ENCODE results near the gene VPS72.

The VPS72 gene

DNA sequence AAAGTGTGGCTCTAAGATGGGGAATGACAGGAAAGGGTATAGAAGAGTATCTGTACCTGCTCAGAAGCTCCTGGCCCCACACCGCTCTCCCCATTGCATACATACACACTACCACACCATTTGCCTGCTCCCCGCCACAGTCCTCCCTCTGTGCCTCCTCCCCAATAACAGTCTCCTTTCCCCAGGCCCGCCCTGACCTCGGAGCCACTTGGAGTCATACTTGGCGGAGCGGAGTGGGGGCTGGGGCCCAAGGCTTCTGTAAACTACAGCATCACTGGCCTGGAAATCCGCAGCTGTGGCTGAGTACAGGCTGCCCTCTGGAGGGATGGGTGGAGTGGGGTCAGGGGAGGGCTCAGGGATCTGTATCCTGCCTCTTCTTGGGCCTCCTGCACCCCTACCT lies 52.2 kb downstream of the VPS72 start:
- TF ChIP-seq, protein P1, sequence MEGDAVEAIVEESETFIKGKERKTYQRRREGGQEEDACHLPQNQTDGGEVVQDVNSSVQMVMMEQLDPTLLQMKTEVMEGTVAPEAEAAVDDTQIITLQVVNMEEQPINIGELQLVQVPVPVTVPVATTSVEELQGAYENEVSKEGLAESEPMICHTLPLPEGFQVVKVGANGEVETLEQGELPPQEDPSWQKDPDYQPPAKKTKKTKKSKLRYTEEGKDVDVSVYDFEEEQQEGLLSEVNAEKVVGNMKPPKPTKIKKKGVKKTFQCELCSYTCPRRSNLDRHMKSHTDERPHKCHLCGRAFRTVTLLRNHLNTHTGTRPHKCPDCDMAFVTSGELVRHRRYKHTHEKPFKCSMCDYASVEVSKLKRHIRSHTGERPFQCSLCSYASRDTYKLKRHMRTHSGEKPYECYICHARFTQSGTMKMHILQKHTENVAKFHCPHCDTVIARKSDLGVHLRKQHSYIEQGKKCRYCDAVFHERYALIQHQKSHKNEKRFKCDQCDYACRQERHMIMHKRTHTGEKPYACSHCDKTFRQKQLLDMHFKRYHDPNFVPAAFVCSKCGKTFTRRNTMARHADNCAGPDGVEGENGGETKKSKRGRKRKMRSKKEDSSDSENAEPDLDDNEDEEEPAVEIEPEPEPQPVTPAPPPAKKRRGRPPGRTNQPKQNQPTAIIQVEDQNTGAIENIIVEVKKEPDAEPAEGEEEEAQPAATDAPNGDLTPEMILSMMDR (IDR thresholded peaks at IDR 0.05; ENCODE audit: insufficient read depth, low read length, missing control alignments): no peak
- H3K4me3 ChIP-seq (ENCODE audit: low read depth, low read length): no peak overlapping the region
- CTCF ChIA-PET: no interaction called here

DNA sequence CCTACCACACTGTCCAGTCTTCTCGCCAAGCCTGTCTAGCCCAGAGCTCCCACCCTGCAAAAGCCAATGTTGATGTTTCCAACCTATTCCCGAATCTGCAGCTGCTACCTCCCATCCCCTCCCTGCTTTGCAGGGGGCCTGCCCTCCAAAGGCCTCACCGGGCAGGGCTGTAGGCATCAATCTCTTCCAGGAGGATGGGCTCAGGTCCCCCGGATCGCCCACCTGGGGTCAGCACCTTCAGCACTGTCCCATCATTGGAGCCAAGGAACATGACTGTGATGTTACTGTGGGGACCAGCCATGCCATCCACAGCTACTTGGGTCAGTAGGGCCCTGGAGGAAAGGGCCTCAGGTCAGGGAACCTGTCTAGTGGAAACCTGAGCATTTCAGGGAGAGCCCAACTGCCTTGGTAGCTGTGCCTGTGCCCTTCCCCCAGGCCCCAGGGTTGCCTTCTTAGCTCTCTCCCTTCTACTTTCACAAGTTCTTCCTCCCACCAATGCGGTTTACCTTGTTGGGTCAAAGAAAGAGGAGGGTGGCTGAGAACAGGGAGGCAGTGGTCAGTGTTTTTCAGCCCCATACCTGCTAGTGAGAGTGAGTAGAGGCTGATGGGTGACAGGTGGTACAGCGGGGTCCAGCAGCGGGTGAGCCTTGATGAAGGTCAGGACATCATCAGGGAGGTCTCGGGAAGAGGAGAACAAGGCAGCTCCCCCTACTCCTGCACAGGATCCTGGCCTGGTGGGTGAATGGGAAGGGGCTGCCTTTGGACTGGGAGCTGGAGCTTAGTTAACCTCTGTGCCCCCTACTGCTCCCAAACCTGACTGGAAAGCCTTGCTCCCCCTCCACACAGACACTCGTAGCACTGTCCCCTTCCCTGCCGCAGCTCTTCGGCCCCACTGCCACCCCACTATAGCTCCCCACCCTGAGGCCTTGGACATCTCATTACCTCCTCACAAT lies 54.3 kb downstream of the VPS72 start:
- POLR2A ChIA-PET: no interaction called here
- DNase-seq (ENCODE audit: low read depth, low spot score): no peak
- TF ChIP-seq, protein P1 (IDR thresholded peaks at IDR 0.05; ENCODE audit: insufficient read depth, low read length, missing control alignments): no peak
- H3K4me3 ChIP-seq (ENCODE audit: low read depth, low read length): no peak overlapping the region
- CTCF ChIA-PET: interaction anchor here (2.2 to 2.7 kb wide), 2 partner anchors 20 to 36 kb away, joined by 12 to 13 read pairs; partner anchors contain the start of gene TNFAIP8L2

More for the DNA sequence above, 52.2 kb downstream of the VPS72 start:
- DNase-seq (ENCODE audit: low read depth, low spot score): no peak
- POLR2A ChIA-PET: no interaction called here

DNA sequence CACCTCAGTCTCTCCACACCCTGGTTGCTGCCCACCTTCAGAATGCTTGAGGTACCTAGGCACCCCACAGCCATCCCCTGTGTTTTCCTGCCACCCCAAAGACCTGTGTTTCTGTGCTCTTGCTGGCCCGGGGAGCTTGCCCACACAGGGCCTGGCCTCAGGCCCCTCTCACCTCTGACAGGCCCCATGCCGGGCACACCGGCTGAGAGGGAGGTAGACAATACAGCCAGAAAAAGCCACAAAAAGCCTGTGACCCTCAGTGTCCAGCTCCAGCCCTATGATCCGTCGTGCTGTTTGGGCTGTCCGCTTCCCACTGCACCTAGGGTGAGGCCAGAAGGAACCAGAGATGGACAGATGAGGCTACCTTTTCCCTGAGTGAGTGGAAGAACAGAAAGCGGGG lies 55.0 kb downstream of the VPS72 start:
- TF ChIP-seq, protein P1 (IDR thresholded peaks at IDR 0.05; ENCODE audit: insufficient read depth, low read length, missing control alignments): no peak
- no peak overlapping the region for H3K4me3 ChIP-seq (ENCODE audit: low read depth, low read length)
- CTCF ChIA-PET: interaction anchor here (1.3 to 2.7 kb wide), 3 partner anchors 8 to 35 kb away, joined by 4 to 13 read pairs (median 12); partner anchors contain the start of gene TNFAIP8L2
- no peak for DNase-seq (ENCODE audit: low read depth, low spot score)
- POLR2A ChIA-PET: no interaction called here

DNA sequence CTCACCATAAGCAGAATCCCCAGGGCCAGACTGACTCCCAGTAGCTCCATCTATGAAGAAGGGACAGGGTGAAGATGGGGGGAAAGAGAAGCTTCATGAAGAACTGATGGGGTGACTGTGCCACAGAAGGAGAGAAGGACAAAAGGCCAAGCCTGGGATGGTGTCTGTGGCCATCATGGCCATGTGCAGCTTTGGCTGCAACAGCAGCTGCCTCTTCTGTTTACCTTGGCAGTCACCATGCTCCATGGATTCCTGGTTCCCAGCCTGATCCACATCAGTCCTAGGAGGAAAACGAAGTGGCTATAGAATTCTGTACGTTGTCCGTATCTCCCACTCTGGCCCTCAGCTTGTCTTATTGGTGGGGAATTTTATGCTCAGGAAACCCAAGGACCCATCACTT lies 55.6 kb downstream of the VPS72 start:
- no peak for DNase-seq (ENCODE audit: low read depth, low spot score)
- H3K4me3 ChIP-seq (ENCODE audit: low read depth, low read length): no peak overlapping the region
- ChIA-PET CTCF (interaction anchor here (0.8 to 2.7 kb wide), 5 partner anchors 9 to 36 kb away, joined by 3 to 13 read pairs (median 4); partner anchors contain the start of genes SEMA6C and TNFAIP8L2), POLR2A (no interaction called here)
- TF ChIP-seq, protein P1 (IDR thresholded peaks at IDR 0.05; ENCODE audit: insufficient read depth, low read length, missing control alignments): no peak

DNA sequence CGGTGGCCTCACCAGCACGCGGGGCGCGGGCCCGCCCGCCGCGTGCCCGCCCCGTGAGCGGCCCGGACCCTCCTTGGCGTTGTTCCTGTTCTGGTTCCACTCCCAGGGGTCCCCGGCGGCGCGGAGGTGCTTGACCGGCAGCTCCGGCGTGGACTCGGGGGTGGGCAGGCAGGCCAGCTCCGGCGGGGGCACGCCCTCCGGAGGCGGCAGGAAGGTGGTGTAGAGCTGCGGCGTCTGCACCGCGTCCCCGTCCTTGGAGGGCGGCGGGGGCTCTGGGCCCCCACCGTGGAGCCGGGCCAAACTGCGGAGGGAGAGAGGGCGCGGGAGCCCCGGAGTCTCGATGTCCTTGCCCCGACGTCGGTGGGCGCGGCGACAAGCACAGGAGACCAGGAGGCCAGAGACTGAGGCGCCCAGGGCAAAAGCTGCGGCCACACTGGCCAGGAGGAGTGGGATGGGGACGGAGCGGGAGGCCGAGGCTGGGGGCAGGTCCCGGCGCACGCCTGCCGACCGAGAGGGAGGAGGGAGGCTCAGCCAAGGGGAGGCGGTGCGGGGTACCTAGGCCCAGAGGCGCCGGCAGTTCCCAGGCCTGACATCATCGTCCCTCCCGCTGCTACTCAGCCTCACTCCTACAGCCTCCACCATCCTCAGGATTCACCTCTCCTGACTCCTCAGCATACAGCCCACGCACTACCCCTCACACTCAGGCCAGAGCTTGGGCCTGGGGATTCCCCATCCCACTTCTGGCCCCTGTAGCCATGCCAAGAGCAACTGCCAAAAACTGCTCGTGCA lies 56.8 kb downstream of the VPS72 start:
- TF ChIP-seq, protein P1 (IDR thresholded peaks at IDR 0.05; ENCODE audit: insufficient read depth, low read length, missing control alignments): no peak
- no peak for DNase-seq (ENCODE audit: low read depth, low spot score)
- ChIA-PET POLR2A (no interaction called here), CTCF (interaction anchor here (1.0 kb wide), 1 partner anchor 35 kb away, joined by 3 read pairs; no protein-coding TSS in a partner anchor)
- no peak overlapping the region for H3K4me3 ChIP-seq (ENCODE audit: low read depth, low read length)

Data from AG04449 (cell line).